Temporal lobe (tissue), 1 donor: Measurements from ENCODE around the gene SMAD3. TPM values are rescaled to one million over a fixed set of nuclear protein-coding genes. Genes with fewer than 3 reads are reported as not detected.

Experiments used
- total RNA-seq: library from RNA; depleted of rRNA; stranded (reverse); fragments of >200 nt; gene quantifications from one replicate; pipeline ENCODE4 v1.2.3, GENCODE V29; 2014

SMAD3 gene
- total RNA-seq, 1 donor from 2014 or later: 3.4 TPM

Other genes starting within 250 kb of the SMAD3 start
- gene AAGAB, start 189.1 kb downstream of the SMAD3 start, total RNA-seq: 27.3 TPM
- 2.7 TPM for gene IQCH, start 189.2 kb downstream of the SMAD3 start, total RNA-seq